Hepatocyte (in vitro differentiated cells): ENCODE measurements around the gene C4orf51. TPM values are rescaled to one million over a fixed set of nuclear protein-coding genes. Genes with fewer than 3 reads are reported as not detected.

Experiments
- DNase-seq: peaks from one replicate; pipeline ENCODE4 v3.0.0-alpha.2; 2016; ENCODE audit warnings: low spot score
- H2AFZ ChIP-seq: fragments of 200-600 bp; sonication (generic); 2 replicates; pipeline ENCODE4 v1.6.0; 2016; ENCODE audit warnings: antibody characterized with exemption, mild to moderate bottlenecking
- H3K27ac ChIP-seq: fragments of 200-600 bp; sonication (generic); 2 replicates; pipeline ENCODE4 v1.5.1; 2016; ENCODE audit warnings: mild to moderate bottlenecking
- H3K27me3 ChIP-seq: fragments of 200-600 bp; sonication (generic); 2 replicates; pipeline ENCODE4 v1.6.1; 2016
- H3K36me3 ChIP-seq: fragments of 200-600 bp; sonication (generic); replicated peaks from 2 replicates; pipeline ENCODE4 v1.5.1; 2016; ENCODE audit warnings: low read depth; ENCODE audit not compliant: insufficient read depth
- H3K4me1 ChIP-seq: fragments of 200-600 bp; sonication (generic); 2 replicates; pipeline ENCODE4 v1.5.1; 2016; ENCODE audit warnings: mild to moderate bottlenecking, moderate library complexity; ENCODE audit not compliant: insufficient read depth
- H3K4me2 ChIP-seq: fragments of 200-600 bp; sonication (generic); 2 replicates; pipeline ENCODE4 v1.6.0; 2016
- H3K4me3 ChIP-seq: fragments of 200-600 bp; sonication (generic); 2 replicates; pipeline ENCODE4 v1.5.1; 2016; ENCODE audit warnings: mild to moderate bottlenecking
- H3K79me2 ChIP-seq: fragments of 200-600 bp; sonication (generic); 2 replicates; pipeline ENCODE4 v1.6.0; 2017; ENCODE audit warnings: mild to moderate bottlenecking
- H3K9me2 ChIP-seq: fragments of 200-600 bp; sonication (generic); replicated peaks from 2 replicates; pipeline ENCODE4 v1.6.0; 2017; ENCODE audit warnings: mild to moderate bottlenecking; ENCODE audit not compliant: insufficient read depth
- H3K9me3 ChIP-seq: fragments of 200-600 bp; sonication (generic); 2 replicates; pipeline ENCODE4 v1.5.1; 2016; ENCODE audit warnings: low read depth, mild to moderate bottlenecking
- H4K20me1 ChIP-seq: fragments of 200-600 bp; sonication (generic); 2 replicates; pipeline ENCODE4 v1.6.0; 2016; ENCODE audit warnings: mild to moderate bottlenecking; ENCODE audit not compliant: insufficient read depth, poor library complexity, severe bottlenecking
- EZH2 ChIP-seq: fragments of 200-600 bp; sonication (generic); IDR thresholded peaks from 2 replicates; pipeline ENCODE4 v1.6.1; 2016; ENCODE audit warnings: antibody characterized with exemption, mild to moderate bottlenecking, borderline replicate concordance
- EZH2phosphoT487 ChIP-seq: fragments of 200-600 bp; sonication (generic); IDR thresholded peaks from one replicate; pipeline ENCODE4 v1.6.1; 2018; ENCODE audit warnings: antibody characterized with exemption, mild to moderate bottlenecking, low read depth, moderate library complexity; ENCODE audit not compliant: unreplicated experiment, severe bottlenecking
- WGBS: methylation state at CpG from one replicate; pipeline ENCODE4 v1.1.6; 2016; ENCODE audit warnings: low lambda C conversion rate; ENCODE audit errors: missing lambda C conversion rate; 5-methylcytosine and 5-hydroxymethylcytosine counted together
- polyA plus RNA-seq: library from polyadenylated mRNA; unstranded; fragments of >200 nt; fragmentation: Nextera tagmentation; extraction: Ambion mirVana; gene quantifications from 2 replicates; pipeline ENCODE4 v1.2.1, GENCODE V29; 2016
- total RNA-seq: library from RNA; depleted of rRNA; stranded (reverse); fragments of >200 nt; gene quantifications from 2 replicates; pipeline ENCODE4 v1.2.3, GENCODE V29; 2014
- TF ChIP-seq, protein P1 (sequence below): fragments of 200-600 bp; sonication (generic); IDR thresholded peaks from 2 replicates; pipeline ENCODE4 v1.5.1; 2016; ENCODE audit warnings: antibody characterized with exemption, mild to moderate bottlenecking; ENCODE audit not compliant: poor library complexity

The C4orf51 gene
- total and polyA plus RNA-seq, 2 experiments from 2014 or later, result not detected

DNA sequence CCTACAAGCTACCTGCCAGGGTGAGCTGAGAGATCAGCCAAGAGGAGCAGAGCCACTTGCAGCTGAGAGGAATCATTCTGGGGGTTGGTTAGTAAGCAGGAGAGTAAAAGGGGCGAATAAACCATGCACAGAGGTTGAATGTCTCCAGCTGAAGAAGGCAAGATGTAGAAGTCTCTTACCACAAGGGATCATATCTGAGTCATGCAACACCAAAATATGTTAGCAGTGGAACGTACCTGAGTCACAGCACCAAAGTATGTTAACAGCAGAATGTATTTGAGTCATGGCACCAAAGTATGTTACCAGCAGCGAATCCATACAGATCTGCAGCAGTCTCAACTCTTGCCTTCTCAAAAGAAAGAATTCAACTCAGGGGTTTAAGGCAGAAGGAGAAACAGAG, 29.9 kb downstream of the C4orf51 start:
- Histone ChIP-seq H2AFZ (no peak overlapping the region), H3K9me2 (no peaks in the 10 kb centered on the region), H3K4me3 (no peak overlapping the region), H3K4me1 (no peaks in the 10 kb centered on the region), H3K79me2 (no peaks in the 10 kb centered on the region), H3K9me3 (no peaks in the 10 kb centered on the region), H3K27ac (no peak overlapping the region), H3K36me3 (no peaks in the 10 kb centered on the region), H4K20me1 (no peaks in the 10 kb centered on the region), H3K27me3 (no peaks in the 10 kb centered on the region), H3K4me2 (no peak overlapping the region)
- no peak for DNase-seq
- TF ChIP-seq EZH2 (no peak), EZH2phosphoT487 (no peak)
- TF ChIP-seq, protein P1, sequence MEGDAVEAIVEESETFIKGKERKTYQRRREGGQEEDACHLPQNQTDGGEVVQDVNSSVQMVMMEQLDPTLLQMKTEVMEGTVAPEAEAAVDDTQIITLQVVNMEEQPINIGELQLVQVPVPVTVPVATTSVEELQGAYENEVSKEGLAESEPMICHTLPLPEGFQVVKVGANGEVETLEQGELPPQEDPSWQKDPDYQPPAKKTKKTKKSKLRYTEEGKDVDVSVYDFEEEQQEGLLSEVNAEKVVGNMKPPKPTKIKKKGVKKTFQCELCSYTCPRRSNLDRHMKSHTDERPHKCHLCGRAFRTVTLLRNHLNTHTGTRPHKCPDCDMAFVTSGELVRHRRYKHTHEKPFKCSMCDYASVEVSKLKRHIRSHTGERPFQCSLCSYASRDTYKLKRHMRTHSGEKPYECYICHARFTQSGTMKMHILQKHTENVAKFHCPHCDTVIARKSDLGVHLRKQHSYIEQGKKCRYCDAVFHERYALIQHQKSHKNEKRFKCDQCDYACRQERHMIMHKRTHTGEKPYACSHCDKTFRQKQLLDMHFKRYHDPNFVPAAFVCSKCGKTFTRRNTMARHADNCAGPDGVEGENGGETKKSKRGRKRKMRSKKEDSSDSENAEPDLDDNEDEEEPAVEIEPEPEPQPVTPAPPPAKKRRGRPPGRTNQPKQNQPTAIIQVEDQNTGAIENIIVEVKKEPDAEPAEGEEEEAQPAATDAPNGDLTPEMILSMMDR, result no peak
- 90% methylated on average over 3 of the region's 3 CpGs for WGBS

DNA sequence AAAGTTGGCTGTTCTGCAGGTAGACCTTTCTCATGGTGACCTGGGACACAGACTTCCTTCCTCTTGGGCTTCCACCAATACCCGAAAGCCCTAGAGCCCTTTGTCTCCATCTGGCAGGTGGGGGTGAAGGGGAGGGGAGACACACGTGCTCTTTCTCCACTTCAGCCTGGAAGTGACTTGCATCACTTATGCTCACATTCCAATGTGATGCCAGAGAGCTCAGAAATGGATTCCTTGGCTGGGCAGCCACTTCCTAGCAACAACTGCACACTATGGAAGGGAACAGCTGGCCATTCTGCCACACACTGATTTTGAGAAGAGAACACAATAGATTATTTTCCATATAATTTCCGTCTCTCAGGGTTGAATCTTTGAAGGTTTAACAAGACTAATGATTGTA, 36.3 kb downstream of the C4orf51 start:
- Histone ChIP-seq H3K9me3 (no peaks in the 10 kb centered on the region), H3K4me2 (no peak overlapping the region), H3K27ac (no peak overlapping the region), H4K20me1 (no peaks in the 10 kb centered on the region), H3K4me1 (no peaks in the 10 kb centered on the region), H3K36me3 (no peaks in the 10 kb centered on the region), H3K79me2 (no peaks in the 10 kb centered on the region), H3K4me3 (no peak overlapping the region), H3K9me2 (no peaks in the 10 kb centered on the region), H2AFZ (no peak overlapping the region), H3K27me3 (no peaks in the 10 kb centered on the region)
- TF ChIP-seq, protein P1, result no peak
- no peak for TF ChIP-seq EZH2
- TF ChIP-seq EZH2phosphoT487, result no peak
- DNase-seq, result no peak
- 59% methylated on average over 3 of the region's 3 CpGs for WGBS

DNA sequence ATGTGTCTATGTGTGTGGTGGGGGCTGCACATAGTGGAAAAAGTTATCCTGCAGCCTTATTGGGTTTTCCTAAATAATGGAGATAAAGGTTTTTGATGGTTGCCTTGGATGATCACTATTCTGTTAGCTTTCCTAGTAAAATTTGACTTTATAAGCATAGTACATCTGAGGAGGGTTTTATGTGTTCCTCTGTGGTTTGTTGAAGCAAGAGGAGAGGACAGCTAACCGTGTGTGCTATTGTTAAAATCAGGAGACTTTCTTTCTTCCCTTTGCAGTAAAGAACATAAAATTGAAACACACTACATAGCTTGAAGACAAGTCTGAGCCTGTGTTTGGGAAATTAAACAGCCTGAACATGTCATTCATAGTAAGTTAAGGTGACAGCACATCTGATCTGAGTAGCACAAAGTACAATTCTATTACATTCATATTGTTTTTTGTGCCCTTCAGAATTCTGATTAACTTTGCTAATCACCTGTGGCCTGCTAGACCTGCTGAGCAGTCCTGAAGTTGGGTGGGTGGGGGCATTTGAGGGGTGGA, 36.8 kb downstream of the C4orf51 start:
- 79% methylated on average over 1 of the region's 1 CpG for WGBS
- no peak for DNase-seq

More for the DNA sequence above, 36.8 kb downstream of the C4orf51 start:
- H3K27ac ChIP-seq, result no peak overlapping the region
- no peak for TF ChIP-seq EZH2
- no peak for TF ChIP-seq EZH2phosphoT487
- TF ChIP-seq, protein P1, result no peak
- H3K9me3 ChIP-seq, result no peaks in the 10 kb centered on the region
- no peaks in the 10 kb centered on the region for H3K4me1 ChIP-seq
- no peaks in the 10 kb centered on the region for H3K27me3 ChIP-seq
- no peak overlapping the region for H2AFZ ChIP-seq
- no peaks in the 10 kb centered on the region for H4K20me1 ChIP-seq
- no peak overlapping the region for H3K4me2 ChIP-seq
- no peaks in the 10 kb centered on the region for H3K9me2 ChIP-seq
- no peaks in the 10 kb centered on the region for H3K79me2 ChIP-seq
- H3K36me3 ChIP-seq, result no peaks in the 10 kb centered on the region
- H3K4me3 ChIP-seq, result no peak overlapping the region
